ENCODE measurements around the gene HOOK1.

GRCh38 chr1:59924653-59925052 is 109.9 kb downstream of the HOOK1 start:
- TF ChIP-seq, protein P1, sequence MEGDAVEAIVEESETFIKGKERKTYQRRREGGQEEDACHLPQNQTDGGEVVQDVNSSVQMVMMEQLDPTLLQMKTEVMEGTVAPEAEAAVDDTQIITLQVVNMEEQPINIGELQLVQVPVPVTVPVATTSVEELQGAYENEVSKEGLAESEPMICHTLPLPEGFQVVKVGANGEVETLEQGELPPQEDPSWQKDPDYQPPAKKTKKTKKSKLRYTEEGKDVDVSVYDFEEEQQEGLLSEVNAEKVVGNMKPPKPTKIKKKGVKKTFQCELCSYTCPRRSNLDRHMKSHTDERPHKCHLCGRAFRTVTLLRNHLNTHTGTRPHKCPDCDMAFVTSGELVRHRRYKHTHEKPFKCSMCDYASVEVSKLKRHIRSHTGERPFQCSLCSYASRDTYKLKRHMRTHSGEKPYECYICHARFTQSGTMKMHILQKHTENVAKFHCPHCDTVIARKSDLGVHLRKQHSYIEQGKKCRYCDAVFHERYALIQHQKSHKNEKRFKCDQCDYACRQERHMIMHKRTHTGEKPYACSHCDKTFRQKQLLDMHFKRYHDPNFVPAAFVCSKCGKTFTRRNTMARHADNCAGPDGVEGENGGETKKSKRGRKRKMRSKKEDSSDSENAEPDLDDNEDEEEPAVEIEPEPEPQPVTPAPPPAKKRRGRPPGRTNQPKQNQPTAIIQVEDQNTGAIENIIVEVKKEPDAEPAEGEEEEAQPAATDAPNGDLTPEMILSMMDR (IDR thresholded peaks at IDR 0.05), result no peak
- TF ChIP-seq POLR2A (IDR thresholded peaks at IDR 0.05), result no peak
